H9 (cell line): ENCODE measurements around the gene ZNF735. TPM values are rescaled to one million over a fixed set of nuclear protein-coding genes. Genes with fewer than 3 reads are reported as not detected.

Experiments
- DNase-seq: peaks from one replicate; pipeline ENCODE4 v3.0.0-alpha.2; 2017
- H2AFZ ChIP-seq: one replicate; pipeline ENCODE4 v1.6.1; 2013; ENCODE audit warnings: mild to moderate bottlenecking, low read length, control low read depth, moderate library complexity
- H2AK5ac ChIP-seq: 2 replicates; pipeline ENCODE4 v1.6.1; 2013; ENCODE audit warnings: low read length, control low read depth, mixed read lengths; ENCODE audit not compliant: insufficient read length
- H2BK120ac ChIP-seq: one replicate; pipeline ENCODE4 v1.6.1; 2013; ENCODE audit warnings: low read depth, mild to moderate bottlenecking, low read length, control low read depth, inconsistent platforms; ENCODE audit not compliant: poor library complexity, severe bottlenecking
- H2BK12ac ChIP-seq: 2 replicates; pipeline ENCODE4 v1.6.1; 2013; ENCODE audit warnings: low read length, control low read depth, mixed read lengths, low read depth; ENCODE audit not compliant: insufficient read length
- H2BK15ac ChIP-seq: 2 replicates; pipeline ENCODE4 v1.6.1; 2013; ENCODE audit warnings: low read depth, low read length, control low read depth
- H2BK20ac ChIP-seq: one replicate; pipeline ENCODE4 v1.6.1; 2013; ENCODE audit warnings: low read depth, mild to moderate bottlenecking, low read length, control low read depth, inconsistent platforms; ENCODE audit not compliant: poor library complexity, severe bottlenecking
- H2BK5ac ChIP-seq: 2 replicates; pipeline ENCODE4 v1.6.1; 2013; ENCODE audit warnings: low read length, control low read depth, mixed read lengths; ENCODE audit not compliant: insufficient read length
- H3K14ac ChIP-seq: 2 replicates; pipeline ENCODE4 v1.6.1; 2013; ENCODE audit warnings: low read length, control low read depth; ENCODE audit not compliant: insufficient read depth
- H3K18ac ChIP-seq: 2 replicates; pipeline ENCODE4 v1.6.1; 2013; ENCODE audit warnings: low read depth, mild to moderate bottlenecking, mixed read lengths, low read length, control low read depth; ENCODE audit not compliant: insufficient read length
- H3K23ac ChIP-seq: 2 replicates; pipeline ENCODE4 v1.6.1; 2013; ENCODE audit warnings: low read length, control low read depth, mixed read lengths, low read depth; ENCODE audit not compliant: insufficient read length
- H3K23me2 ChIP-seq: 2 replicates; pipeline ENCODE4 v1.6.1; 2013; ENCODE audit warnings: low read depth, mild to moderate bottlenecking, mixed read lengths, low read length, control low read depth; ENCODE audit not compliant: insufficient read length, poor library complexity, severe bottlenecking
- H3K27ac ChIP-seq: 2 replicates; pipeline ENCODE4 v1.5.1; 2013; ENCODE audit warnings: low read length, control low read depth, mixed read lengths, low read depth; ENCODE audit not compliant: insufficient read length
- H3K27me3 ChIP-seq: 2 replicates; pipeline ENCODE4 v1.6.1; 2013; ENCODE audit warnings: low read length, control low read depth, inconsistent platforms; ENCODE audit not compliant: insufficient read depth
- H3K4ac ChIP-seq: 2 replicates; pipeline ENCODE4 v1.6.1; 2013; ENCODE audit warnings: low read depth, mild to moderate bottlenecking, control low read depth, inconsistent platforms, low read length, moderate library complexity
- H3K4me1 ChIP-seq: 2 replicates; pipeline ENCODE4 v1.6.1; 2013; ENCODE audit warnings: low read length, control low read depth, inconsistent platforms; ENCODE audit not compliant: insufficient read depth
- H3K4me2 ChIP-seq: 2 replicates; pipeline ENCODE4 v1.6.1; 2013; ENCODE audit warnings: low read length, control low read depth, mixed read lengths; ENCODE audit not compliant: insufficient read length, insufficient read depth
- H3K56ac ChIP-seq: 2 replicates; pipeline ENCODE4 v1.6.1; 2013; ENCODE audit warnings: low read depth, mild to moderate bottlenecking, mixed read lengths, low read length, control low read depth; ENCODE audit not compliant: insufficient read length
- H3K79me1 ChIP-seq: 2 replicates; pipeline ENCODE4 v1.6.1; 2013; ENCODE audit warnings: low read depth, mild to moderate bottlenecking, moderate library complexity, low read length, control low read depth, inconsistent platforms; ENCODE audit not compliant: insufficient read depth, poor library complexity, severe bottlenecking
- H3K79me2 ChIP-seq: 2 replicates; pipeline ENCODE4 v1.6.1; 2013; ENCODE audit warnings: low read length, control low read depth, inconsistent platforms; ENCODE audit not compliant: insufficient read depth
- H3K9ac ChIP-seq: 2 replicates; pipeline ENCODE4 v1.6.1; 2013; ENCODE audit warnings: low read length, control low read depth, mixed read lengths; ENCODE audit not compliant: insufficient read length; ENCODE audit errors: extremely low read depth
- H3K9me3 ChIP-seq: one replicate; pipeline ENCODE4 v1.6.1; 2013; ENCODE audit warnings: low read depth, low read length, inconsistent platforms; ENCODE audit not compliant: control insufficient read depth
- H3T11ph ChIP-seq: one replicate; pipeline ENCODE4 v1.6.1; 2013; ENCODE audit warnings: mild to moderate bottlenecking, low read length, control low read depth, inconsistent platforms
- H4K20me1 ChIP-seq: one replicate; pipeline ENCODE4 v1.6.1; 2013; ENCODE audit not compliant: control insufficient read depth, insufficient read length, insufficient read depth
- H4K5ac ChIP-seq: 2 replicates; pipeline ENCODE4 v1.6.1; 2013; ENCODE audit warnings: low read depth, mild to moderate bottlenecking, mixed read lengths, low read length, control low read depth; ENCODE audit not compliant: insufficient read length
- H4K8ac ChIP-seq: replicated peaks from 2 replicates; pipeline ENCODE4 v1.6.1; 2013; ENCODE audit warnings: low read length, control low read depth, mixed read lengths, low read depth; ENCODE audit not compliant: insufficient read length
- H4K91ac ChIP-seq: 2 replicates; pipeline ENCODE4 v1.6.1; 2013; ENCODE audit warnings: low read depth, mild to moderate bottlenecking, moderate library complexity, mixed read lengths, low read length, control low read depth; ENCODE audit not compliant: insufficient read length
- H3K27ac Mint-ChIP-seq, 3 experiments: 2 replicates in 2 of 3; 3 replicates in 1 of 3; pipeline ENCODE4 v1.8.0; 2020 to 2021; ENCODE audit warnings: mixed read lengths in 3 of 3, mild to moderate bottlenecking in 1 of 3, moderate library complexity in 1 of 3
- H3K27me3 Mint-ChIP-seq: 2 replicates; pipeline ENCODE4 v1.8.0; 2021; ENCODE audit warnings: low read depth, mild to moderate bottlenecking, moderate library complexity, mixed read lengths
- H3K36me3 Mint-ChIP-seq, 3 experiments: 2 replicates in 2 of 3; 3 replicates in 1 of 3; pipeline ENCODE4 v1.8.0; 2020 to 2021; ENCODE audit warnings: low read depth in 3 of 3, mixed read lengths in 3 of 3; ENCODE audit not compliant: insufficient read depth in 1 of 3
- H3K4me1 Mint-ChIP-seq, 2 experiments: 2 replicates each; pipeline ENCODE4 v1.8.0; 2020; ENCODE audit warnings: mixed read lengths in 2 of 2
- H3K4me3 Mint-ChIP-seq, 2 experiments: 2 replicates in 1 of 2; 3 replicates in 1 of 2; pipeline ENCODE4 v1.8.0; 2020 to 2021; ENCODE audit warnings: mild to moderate bottlenecking in 2 of 2, mixed read lengths in 2 of 2, moderate library complexity in 1 of 2
- H3K9me3 Mint-ChIP-seq, 2 experiments: 2 replicates in 1 of 2; 3 replicates in 1 of 2; pipeline ENCODE4 v1.8.0; 2020; ENCODE audit warnings: mild to moderate bottlenecking in 2 of 2, mixed read lengths in 2 of 2, moderate library complexity in 1 of 2
- CTCF ChIP-seq: fragments of 200-600 bp; sonication (generic); conservative IDR thresholded peaks from 3 replicates; pipeline ENCODE4 v1.8.0; 2021; ENCODE audit warnings: antibody characterized with exemption, mild to moderate bottlenecking
- WGBS: extraction: QIAGEN DNeasy Blood & Tissue Kit; methylation state at CpG from one replicate; pipeline ENCODE4 v1.1.7; 2013; ENCODE audit warnings: missing lambda C conversion rate, low lambda C conversion rate, mixed read lengths; ENCODE audit not compliant: insufficient read length; ENCODE audit errors: extremely low coverage; 5-methylcytosine and 5-hydroxymethylcytosine counted together
- total RNA-seq: library from RNA; stranded (reverse); gene quantifications from 2 replicates; pipeline ENCODE4 v1.2.1, GENCODE V29; 2021

ZNF735 gene
- total RNA-seq, 1 experiment from 2014 or later: not detected

GRCh38 chr7:64181586-64181985, 25.4 kb upstream of the ZNF735 start:
- Histone ChIP-seq H3K79me2 (no peaks in the 10 kb centered on the region), H3K23me2 (no peaks in the 10 kb centered on the region), H3K23ac (no peak overlapping the region), H3T11ph (no peak overlapping the region), H3K56ac (no peak overlapping the region), H2AFZ (no peak overlapping the region), H3K4me1 (no peaks in the 10 kb centered on the region), H3K4ac (no peak overlapping the region), H2BK5ac (no peak overlapping the region), H3K9ac (no peak overlapping the region), H2BK120ac (no peak overlapping the region), H3K27me3 (no peaks in the 10 kb centered on the region; the same call in 1 of the 2 replicates), H3K79me1 (no peaks in the 10 kb centered on the region), H3K4me2 (no peak overlapping the region), H3K27ac (no peak overlapping the region), H3K9me3 (peaks cover 52% of the 10 kb centered on the region), H3K18ac (no peak overlapping the region), H4K5ac (no peak overlapping the region), H2BK20ac (no peak overlapping the region), H3K14ac (no peak overlapping the region), H2BK15ac (no peak overlapping the region), H2BK12ac (no peak overlapping the region), H4K91ac (no peak overlapping the region), H4K20me1 (no peaks in the 10 kb centered on the region), H2AK5ac (no peak overlapping the region), H4K8ac (no peak overlapping the region)
- WGBS: no CpG with 5 or more reads among the region's 46 CpGs
- H3K27me3 Mint-ChIP-seq: peaks cover 2% of the 10 kb centered on the region
- H3K27ac Mint-ChIP-seq: no peak overlapping the region
- H3K36me3 Mint-ChIP-seq: peaks cover 8 to 16% (median 12%) of the 10 kb centered on the region in 3 experiments; a peak in 6 of 7 replicates
- peaks cover 74 to 92% of the 10 kb centered on the region in 2 experiments for H3K9me3 Mint-ChIP-seq
- no peaks in the 10 kb centered on the region for H3K4me1 Mint-ChIP-seq
- no peak for TF ChIP-seq CTCF
- DNase-seq: no peak
- H3K4me3 Mint-ChIP-seq: no peak overlapping the region
